A673 (cell line): ENCODE measurements around the gene SLC15A4. TPM values are rescaled to one million over a fixed set of nuclear protein-coding genes. Genes with fewer than 3 reads are reported as not detected.

ENCODE experiments used
- BruUV-seq: library from RNA; stranded (reverse); fragments of 400-500 nt; replicated peaks from 2 replicates; lab custom pipeline; 2021; lab: Mats Ljungman, UMichigan
- CTCF ChIA-PET: fragments of 300-600 bp; sonication (Branson Sonifier 250); formaldehyde crosslinking; loops from one replicate; lab custom pipeline; 2022; ENCODE audit warnings: antibody characterized with exemption; lab: Charles Lee
- POLR2A ChIA-PET: fragments of 300-600 bp; sonication (Branson Sonifier 250); formaldehyde crosslinking; loops from one replicate; lab custom pipeline; 2022; ENCODE audit warnings: antibody characterized with exemption; ENCODE audit not compliant: low non-redundant PET; lab: Charles Lee
- DNase-seq: peaks from one replicate; pipeline ENCODE4 v3.0.0-alpha.2; 2015; ENCODE audit warnings: low spot score
- H3K27ac ChIP-seq: fragments of 200-600 bp; sonication (generic); 2 replicates; pipeline ENCODE4 v1.5.1; 2016; ENCODE audit warnings: mixed run types, low read depth, mild to moderate bottlenecking, mixed read lengths, antibody characterized with exemption, low read length; ENCODE audit not compliant: poor library complexity, severe bottlenecking
- H3K27me3 ChIP-seq: fragments of 200-600 bp; sonication (generic); replicated peaks from 2 replicates; pipeline ENCODE4 v1.6.1; 2017; ENCODE audit warnings: mixed run types, low read depth, mild to moderate bottlenecking, mixed read lengths, antibody characterized with exemption, low read length; ENCODE audit not compliant: insufficient read depth, poor library complexity
- H3K36me3 ChIP-seq: fragments of 200-600 bp; sonication (generic); 2 replicates; pipeline ENCODE4 v1.6.1; 2016; ENCODE audit warnings: mixed run types, mild to moderate bottlenecking, mixed read lengths, antibody characterized with exemption, low read length; ENCODE audit not compliant: insufficient read depth, poor library complexity, severe bottlenecking
- H3K4me1 ChIP-seq: fragments of 200-600 bp; sonication (generic); 2 replicates; pipeline ENCODE4 v1.6.1; 2017; ENCODE audit warnings: mixed run types, mild to moderate bottlenecking, mixed read lengths, antibody characterized with exemption, low read length; ENCODE audit not compliant: insufficient read depth, poor library complexity, severe bottlenecking
- H3K4me3 ChIP-seq: fragments of 200-600 bp; sonication (generic); 2 replicates; pipeline ENCODE4 v1.5.1; 2016; ENCODE audit warnings: low read depth, mixed run types, mild to moderate bottlenecking, mixed read lengths, low read length; ENCODE audit not compliant: poor library complexity, severe bottlenecking
- H3K9me3 ChIP-seq: fragments of 200-600 bp; sonication (generic); 2 replicates; pipeline ENCODE4 v1.6.1; 2016; ENCODE audit warnings: mixed run types, low read depth, mild to moderate bottlenecking, mixed read lengths, antibody characterized with exemption, low read length; ENCODE audit not compliant: poor library complexity, severe bottlenecking
- EZH2 ChIP-seq: fragments of 200-600 bp; sonication (generic); IDR thresholded peaks from 2 replicates; pipeline ENCODE4 v1.6.1; 2017; ENCODE audit warnings: borderline replicate concordance, low read depth, mild to moderate bottlenecking, mixed read lengths, antibody characterized with exemption, low read length; ENCODE audit not compliant: poor library complexity, severe bottlenecking
- intact Hi-C: fragments of 100-400 bp; cut with micrococcal nuclease; formaldehyde crosslinking; loops from one replicate; pipeline ENCODE4 v1.10.0; 2022; ENCODE audit not compliant: unreplicated experiment
- total RNA-seq: library from RNA; stranded (reverse); gene quantifications from 2 replicates; pipeline ENCODE4 v1.2.3, GENCODE V29; 2021
- TF ChIP-seq, protein P1 (sequence below): fragments of 300-800, 200-600 bp; sonication (generic); conservative IDR thresholded peaks from 2 replicates; pipeline ENCODE4 v1.5.1; 2017; ENCODE audit warnings: low read depth, mild to moderate bottlenecking, antibody characterized with exemption, low read length, moderate library complexity, mixed read lengths

The SLC15A4 gene
- total RNA-seq, 1 experiment from 2014 or later, result 20.3 TPM

DNA sequence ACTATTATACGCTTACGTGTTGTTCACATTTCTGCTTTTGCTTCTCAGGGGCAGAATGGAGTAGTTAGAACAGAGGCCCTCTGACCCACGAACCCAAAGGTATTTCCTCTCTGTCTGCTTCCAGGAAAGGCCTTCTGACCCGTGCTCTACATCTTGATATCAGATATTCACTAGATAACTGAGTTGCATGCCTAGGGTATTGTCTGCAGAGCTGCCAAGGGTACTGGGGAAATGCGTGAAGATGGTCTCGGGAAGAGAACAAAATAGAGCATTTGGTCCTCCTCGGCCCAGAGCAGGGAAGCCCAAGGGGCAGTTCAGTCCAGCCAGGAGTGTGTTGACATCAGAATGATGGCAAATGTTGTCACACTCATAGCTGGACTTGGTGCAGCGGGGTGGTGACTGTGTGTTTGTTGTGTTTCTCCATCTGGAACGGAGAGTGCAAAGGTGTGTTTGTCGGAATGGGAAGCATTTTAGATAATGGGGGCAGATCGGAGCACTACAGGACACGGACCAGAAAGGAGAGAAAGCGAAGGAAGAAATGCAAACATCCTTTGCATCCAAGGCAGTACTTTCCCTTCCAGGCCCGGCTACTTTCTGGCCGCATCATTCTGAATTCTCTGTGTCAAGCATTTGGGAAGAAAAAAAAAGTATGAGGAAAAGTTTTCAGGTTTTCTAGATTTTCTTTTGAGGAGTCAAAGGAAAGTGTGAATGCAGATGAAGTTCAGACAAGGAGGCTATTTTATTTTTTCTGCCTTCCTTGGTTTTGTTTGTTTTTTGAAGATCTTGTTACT lies 37.7 kb upstream of the SLC15A4 start:
- POLR2A ChIA-PET, result no interaction called here

GRCh38 chr12:128859311-128859710 lies 35.6 kb upstream of the SLC15A4 start:
- CTCF ChIA-PET, result no interaction called here
- no TSS peak for BruUV-seq
- no peaks in the 10 kb centered on the region for H3K9me3 ChIP-seq

More for the DNA sequence above, 37.7 kb upstream of the SLC15A4 start:
- H3K27me3 ChIP-seq, result no peaks in the 10 kb centered on the region
- no peaks in the 10 kb centered on the region for H3K4me1 ChIP-seq
- H3K9me3 ChIP-seq, result no peaks in the 10 kb centered on the region
- no peak for TF ChIP-seq EZH2
- TF ChIP-seq, protein P1, sequence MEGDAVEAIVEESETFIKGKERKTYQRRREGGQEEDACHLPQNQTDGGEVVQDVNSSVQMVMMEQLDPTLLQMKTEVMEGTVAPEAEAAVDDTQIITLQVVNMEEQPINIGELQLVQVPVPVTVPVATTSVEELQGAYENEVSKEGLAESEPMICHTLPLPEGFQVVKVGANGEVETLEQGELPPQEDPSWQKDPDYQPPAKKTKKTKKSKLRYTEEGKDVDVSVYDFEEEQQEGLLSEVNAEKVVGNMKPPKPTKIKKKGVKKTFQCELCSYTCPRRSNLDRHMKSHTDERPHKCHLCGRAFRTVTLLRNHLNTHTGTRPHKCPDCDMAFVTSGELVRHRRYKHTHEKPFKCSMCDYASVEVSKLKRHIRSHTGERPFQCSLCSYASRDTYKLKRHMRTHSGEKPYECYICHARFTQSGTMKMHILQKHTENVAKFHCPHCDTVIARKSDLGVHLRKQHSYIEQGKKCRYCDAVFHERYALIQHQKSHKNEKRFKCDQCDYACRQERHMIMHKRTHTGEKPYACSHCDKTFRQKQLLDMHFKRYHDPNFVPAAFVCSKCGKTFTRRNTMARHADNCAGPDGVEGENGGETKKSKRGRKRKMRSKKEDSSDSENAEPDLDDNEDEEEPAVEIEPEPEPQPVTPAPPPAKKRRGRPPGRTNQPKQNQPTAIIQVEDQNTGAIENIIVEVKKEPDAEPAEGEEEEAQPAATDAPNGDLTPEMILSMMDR, result no peak
- H3K4me3 ChIP-seq, result no peak overlapping the region
- no peak for DNase-seq
- intact Hi-C loops, result no loop called here
- no peak overlapping the region for H3K27ac ChIP-seq
- H3K36me3 ChIP-seq, result no peaks in the 10 kb centered on the region
- no TSS peak for BruUV-seq
- CTCF ChIA-PET, result no interaction called here

GRCh38 chr12:128857133-128857763 lies 33.5 kb upstream of the SLC15A4 start:
- Histone ChIP-seq H3K27ac (no peak overlapping the region), H3K9me3 (no peaks in the 10 kb centered on the region), H3K4me1 (no peaks in the 10 kb centered on the region), H3K4me3 (no peak overlapping the region), H3K27me3 (no peaks in the 10 kb centered on the region), H3K36me3 (no peaks in the 10 kb centered on the region)
- BruUV-seq, result no TSS peak
- TF ChIP-seq EZH2, result no peak
- TF ChIP-seq, protein P1, result no peak
- DNase-seq, result no peak
- intact Hi-C loops, result no loop called here
- CTCF ChIA-PET, result no interaction called here
- POLR2A ChIA-PET, result no interaction called here

More at GRCh38 chr12:128859311-128859710, 35.6 kb upstream of the SLC15A4 start:
- H3K4me3 ChIP-seq, result no peak overlapping the region
- no peak for DNase-seq
- H3K36me3 ChIP-seq, result no peaks in the 10 kb centered on the region
- no peaks in the 10 kb centered on the region for H3K27me3 ChIP-seq
- no peaks in the 10 kb centered on the region for H3K4me1 ChIP-seq
- intact Hi-C loops, result no loop called here
- POLR2A ChIA-PET, result no interaction called here
- no peak overlapping the region for H3K27ac ChIP-seq
- TF ChIP-seq EZH2, result no peak
- TF ChIP-seq, protein P1, result no peak
